PFSK-1 (cell line): Measurements from ENCODE around the gene E2F1.

Experiments
- FOXP2 ChIP-seq: optimal IDR thresholded peaks from 2 replicates; pipeline ENCODE3; 2011; ENCODE audit warnings: borderline replicate concordance, control low read depth, inconsistent platforms; ENCODE audit not compliant: insufficient read depth; ENCODE audit errors: extremely low read length, extremely low read depth
- POLR2AphosphoS5 ChIP-seq: IDR thresholded peaks from 2 replicates; pipeline ENCODE4 v1.6.1; 2012; ENCODE audit warnings: low read depth, mild to moderate bottlenecking, control low read depth, low read length, moderate library complexity
- REST ChIP-seq, 2 experiments: IDR thresholded peaks; 2 replicates each; pipeline versions ENCODE4 v1.6.1 to v1.8.0; 2011 to 2012; ENCODE audit warnings: low read depth in 2 of 2, low read length in 2 of 2, control low read depth in 1 of 2, inconsistent platforms in 1 of 2, mild to moderate bottlenecking in 1 of 2, moderate library complexity in 1 of 2; ENCODE audit not compliant: insufficient read depth in 1 of 2
- SIN3A ChIP-seq: IDR thresholded peaks from 2 replicates; pipeline ENCODE4 v1.6.1; 2012; ENCODE audit warnings: mild to moderate bottlenecking, low read length, moderate library complexity, borderline replicate concordance; ENCODE audit not compliant: insufficient read depth
- TAF1 ChIP-seq: IDR thresholded peaks from 2 replicates; pipeline ENCODE4 v1.6.1; 2012; ENCODE audit warnings: low read length, control low read depth, borderline replicate concordance; ENCODE audit not compliant: insufficient read depth

The E2F1 gene

DNA sequence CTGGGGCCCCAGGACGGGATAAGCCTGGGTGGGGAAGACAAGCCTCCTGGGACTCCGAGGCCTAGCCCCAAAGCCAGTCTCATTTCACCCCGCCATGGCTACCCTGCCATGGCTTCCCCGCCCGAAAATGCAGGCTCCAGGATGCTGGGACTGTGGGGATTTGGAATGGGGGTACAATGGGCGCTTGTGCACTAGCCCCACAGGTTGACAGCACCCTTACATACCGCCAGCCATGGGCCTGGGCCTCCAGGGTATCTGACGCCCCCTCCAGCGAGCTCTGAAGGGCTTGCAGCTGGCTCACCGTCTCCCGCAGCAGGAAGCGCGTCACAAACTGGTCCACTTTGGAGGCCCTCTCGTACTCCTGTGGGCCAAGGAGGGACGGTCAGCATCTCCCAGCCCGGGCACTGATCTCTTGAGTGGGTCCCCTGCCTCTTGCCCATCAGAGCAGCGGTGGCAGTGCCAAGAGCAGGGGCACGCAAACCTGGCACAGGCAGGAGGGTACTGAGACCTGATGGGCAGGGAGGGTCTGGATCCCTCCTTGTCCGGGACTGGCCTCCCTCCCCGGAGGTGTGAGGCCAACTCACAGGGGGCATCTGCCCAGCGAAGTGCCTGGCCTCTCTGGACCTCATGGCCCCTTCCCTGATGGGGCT, 26.0 kb downstream of the E2F1 start:
- TF ChIP-seq POLR2AphosphoS5 (no peak), SIN3A (no peak), FOXP2 (no peak), TAF1 (no peak), REST (IDR thresholded peaks at IDR 0.05; ENCODE audit: insufficient read depth in 1 of 2, low read depth in 2 of 2, low read length in 2 of 2) (no peak)

DNA sequence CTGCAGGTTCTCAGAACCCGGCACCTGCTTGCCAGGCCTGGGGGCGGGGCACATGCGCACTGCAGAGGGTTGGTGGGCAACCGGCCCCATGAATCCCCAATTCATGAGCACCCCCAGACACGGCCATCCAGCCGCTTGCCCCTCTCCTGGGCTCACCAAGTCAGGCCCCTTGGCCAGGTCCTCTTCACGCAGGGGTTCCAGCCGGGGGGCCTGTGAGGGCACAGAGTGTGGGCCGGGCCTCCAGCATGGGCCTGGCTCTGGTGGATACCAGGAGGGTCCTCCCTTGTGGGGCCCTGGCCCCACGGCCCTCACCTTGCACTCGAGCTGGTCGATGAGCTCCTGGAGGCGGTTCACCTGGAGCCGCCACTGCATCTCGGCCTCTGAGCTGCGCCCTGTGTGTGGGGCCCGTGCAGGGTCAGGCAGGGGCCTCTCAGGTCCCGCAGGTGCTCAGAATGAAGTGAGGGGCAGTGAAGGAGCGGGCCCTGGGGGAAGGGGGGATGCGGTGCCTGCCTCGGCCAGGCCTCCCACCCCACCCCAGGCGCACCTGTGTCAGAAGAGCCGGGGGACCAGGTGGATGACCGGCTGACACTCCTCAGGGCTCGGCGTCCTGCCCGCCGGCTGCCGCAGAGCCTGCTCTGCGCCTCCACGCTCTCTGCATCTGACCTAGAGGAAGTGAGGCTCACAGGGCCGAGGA, 26.7 kb downstream of the E2F1 start:
- no peak for TF ChIP-seq TAF1
- TF ChIP-seq SIN3A: no peak
- no peak for TF ChIP-seq POLR2AphosphoS5
- TF ChIP-seq FOXP2: no peak
- no peak for TF ChIP-seq REST (IDR thresholded peaks at IDR 0.05; ENCODE audit: insufficient read depth in 1 of 2, low read depth in 2 of 2, low read length in 2 of 2)

- TF ChIP-seq SIN3A (no peak), POLR2AphosphoS5 (no peak), FOXP2 (no peak), REST (IDR thresholded peaks at IDR 0.05; ENCODE audit: insufficient read depth in 1 of 2, low read depth in 2 of 2, low read length in 2 of 2) (no peak), TAF1 (no peak)
These were observed 27.3 kb downstream of the E2F1 start for GRCh38 chr20:33658929-33659328.

DNA sequence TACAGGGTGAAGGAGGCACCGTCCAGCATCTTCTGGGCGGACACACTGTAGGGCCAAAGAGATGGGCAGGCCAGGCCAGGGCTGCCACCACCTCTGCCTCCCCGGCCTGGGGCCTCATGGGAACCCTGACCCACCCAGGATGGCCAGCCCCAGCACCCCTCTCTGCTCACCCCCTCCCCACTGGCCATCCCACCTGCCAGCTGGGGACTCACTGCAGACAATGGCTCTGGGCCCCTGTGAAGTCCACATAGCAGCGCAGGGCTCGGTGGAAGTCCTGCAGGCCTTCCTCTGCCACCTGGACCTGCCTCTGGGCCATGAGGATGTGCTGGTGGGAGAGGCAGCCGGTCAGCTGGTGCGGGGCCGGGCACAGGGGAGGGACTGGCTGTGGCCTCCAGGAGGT, 27.7 kb downstream of the E2F1 start:
- TF ChIP-seq TAF1: no peak
- no peak for TF ChIP-seq REST (IDR thresholded peaks at IDR 0.05; ENCODE audit: insufficient read depth in 1 of 2, low read depth in 2 of 2, low read length in 2 of 2)
- no peak for TF ChIP-seq SIN3A
- no peak for TF ChIP-seq POLR2AphosphoS5
- no peak for TF ChIP-seq FOXP2
